Upper lobe of left lung (tissue), 4 donors: ENCODE measurements around the gene CABCOCO1.

ENCODE experiments used
- EP300 ChIP-seq, 4 donors: sonication (generic); formaldehyde crosslinking; IDR thresholded peaks; one replicate each; pipeline ENCODE4 v1.5.1; 2017; ENCODE audit warnings: antibody characterized with exemption in 4 of 4, control low read depth in 2 of 4
- POLR2A ChIP-seq, 4 donors: fragments of 450-650 bp; IDR thresholded peaks; one replicate each; pipeline ENCODE4 v1.5.1; 2016 to 2017; ENCODE audit warnings: antibody characterized with exemption in 4 of 4, mild to moderate bottlenecking in 2 of 4
- POLR2AphosphoS5 ChIP-seq, 2 donors: sonication (generic); formaldehyde crosslinking; IDR thresholded peaks; one replicate each; pipeline ENCODE4 v1.5.1; 2017; ENCODE audit warnings: antibody characterized with exemption in 2 of 2
- TF ChIP-seq, protein P1 (sequence below), 6 experiments: fragments of 450-650 bp in 4 of 6; fragments of 200-600 bp in 2 of 6; sonication (generic) in 2 of 6; IDR thresholded peaks; one replicate each; pipeline ENCODE4 v1.5.1; 2016 to 2019; ENCODE audit warnings: antibody characterized with exemption in 6 of 6

DNA sequence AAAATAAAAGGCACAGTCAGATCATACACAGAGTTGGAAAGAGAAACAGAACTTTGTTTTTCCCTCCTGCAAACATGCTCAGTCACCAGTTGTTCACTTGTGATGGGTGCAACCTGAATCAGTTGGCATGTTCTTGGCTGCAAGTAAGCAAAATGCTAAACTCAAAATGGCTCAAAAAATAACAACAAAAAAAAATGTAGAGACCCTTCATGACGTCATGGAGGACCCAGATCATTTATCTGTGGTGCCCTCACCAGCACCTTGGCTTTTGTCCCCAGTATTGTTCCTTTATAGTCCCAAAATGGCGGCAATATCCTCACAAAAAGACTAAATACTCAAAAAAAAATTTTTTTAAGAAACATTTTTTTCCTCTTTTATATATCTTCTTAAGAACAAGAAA lies 112.4 kb downstream of the CABCOCO1 start:
- TF ChIP-seq, protein P1, sequence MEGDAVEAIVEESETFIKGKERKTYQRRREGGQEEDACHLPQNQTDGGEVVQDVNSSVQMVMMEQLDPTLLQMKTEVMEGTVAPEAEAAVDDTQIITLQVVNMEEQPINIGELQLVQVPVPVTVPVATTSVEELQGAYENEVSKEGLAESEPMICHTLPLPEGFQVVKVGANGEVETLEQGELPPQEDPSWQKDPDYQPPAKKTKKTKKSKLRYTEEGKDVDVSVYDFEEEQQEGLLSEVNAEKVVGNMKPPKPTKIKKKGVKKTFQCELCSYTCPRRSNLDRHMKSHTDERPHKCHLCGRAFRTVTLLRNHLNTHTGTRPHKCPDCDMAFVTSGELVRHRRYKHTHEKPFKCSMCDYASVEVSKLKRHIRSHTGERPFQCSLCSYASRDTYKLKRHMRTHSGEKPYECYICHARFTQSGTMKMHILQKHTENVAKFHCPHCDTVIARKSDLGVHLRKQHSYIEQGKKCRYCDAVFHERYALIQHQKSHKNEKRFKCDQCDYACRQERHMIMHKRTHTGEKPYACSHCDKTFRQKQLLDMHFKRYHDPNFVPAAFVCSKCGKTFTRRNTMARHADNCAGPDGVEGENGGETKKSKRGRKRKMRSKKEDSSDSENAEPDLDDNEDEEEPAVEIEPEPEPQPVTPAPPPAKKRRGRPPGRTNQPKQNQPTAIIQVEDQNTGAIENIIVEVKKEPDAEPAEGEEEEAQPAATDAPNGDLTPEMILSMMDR (IDR thresholded peaks at IDR 0.05): no peak
- TF ChIP-seq POLR2A (IDR thresholded peaks at IDR 0.05) (no peak), POLR2AphosphoS5 (IDR thresholded peaks at IDR 0.05) (no peak), EP300 (IDR thresholded peaks at IDR 0.05) (no peak)
